AG04449 (cell line): ENCODE results near the gene PTPN1.

Experiments
- CTCF ChIA-PET: fragments of 350-600 bp; formaldehyde crosslinking; extraction: SDS; loops from one replicate; lab custom pipeline; 2021; ENCODE audit warnings: antibody characterized with exemption; lab: Yijun Ruan, JAX
- POLR2A ChIA-PET: fragments of 400-600, 350-600 bp; formaldehyde crosslinking; extraction: SDS; loops from one replicate; lab custom pipeline; 2020; ENCODE audit warnings: antibody characterized with exemption, inconsistent platforms; lab: Yijun Ruan, JAX
- DNase-seq: peaks from one replicate; pipeline ENCODE4 v3.0.0-alpha.2; 2010; ENCODE audit warnings: low read depth, low spot score
- H3K4me3 ChIP-seq: 2 replicates; pipeline ENCODE4 v1.5.1; 2011; ENCODE audit warnings: low read depth, mild to moderate bottlenecking, control low read depth, low read length
- TF ChIP-seq, protein P1 (sequence below): IDR thresholded peaks from one replicate; pipeline ENCODE4 v1.5.1; 2011; ENCODE audit warnings: mild to moderate bottlenecking, moderate library complexity, low read length, control low read depth, inconsistent platforms; ENCODE audit not compliant: insufficient read depth; ENCODE audit errors: missing control alignments

The PTPN1 gene

GRCh38 chr20:50518270-50518721 is 8.1 kb downstream of the PTPN1 start:
- CTCF ChIA-PET: interaction anchor here (0.9 to 3.0 kb wide), 4 partner anchors 8 to 232 kb away, joined by 3 to 13 read pairs (median 3); no protein-coding TSS in a partner anchor
- TF ChIP-seq, protein P1, sequence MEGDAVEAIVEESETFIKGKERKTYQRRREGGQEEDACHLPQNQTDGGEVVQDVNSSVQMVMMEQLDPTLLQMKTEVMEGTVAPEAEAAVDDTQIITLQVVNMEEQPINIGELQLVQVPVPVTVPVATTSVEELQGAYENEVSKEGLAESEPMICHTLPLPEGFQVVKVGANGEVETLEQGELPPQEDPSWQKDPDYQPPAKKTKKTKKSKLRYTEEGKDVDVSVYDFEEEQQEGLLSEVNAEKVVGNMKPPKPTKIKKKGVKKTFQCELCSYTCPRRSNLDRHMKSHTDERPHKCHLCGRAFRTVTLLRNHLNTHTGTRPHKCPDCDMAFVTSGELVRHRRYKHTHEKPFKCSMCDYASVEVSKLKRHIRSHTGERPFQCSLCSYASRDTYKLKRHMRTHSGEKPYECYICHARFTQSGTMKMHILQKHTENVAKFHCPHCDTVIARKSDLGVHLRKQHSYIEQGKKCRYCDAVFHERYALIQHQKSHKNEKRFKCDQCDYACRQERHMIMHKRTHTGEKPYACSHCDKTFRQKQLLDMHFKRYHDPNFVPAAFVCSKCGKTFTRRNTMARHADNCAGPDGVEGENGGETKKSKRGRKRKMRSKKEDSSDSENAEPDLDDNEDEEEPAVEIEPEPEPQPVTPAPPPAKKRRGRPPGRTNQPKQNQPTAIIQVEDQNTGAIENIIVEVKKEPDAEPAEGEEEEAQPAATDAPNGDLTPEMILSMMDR: no peak
- DNase-seq: no peak
- POLR2A ChIA-PET: interaction anchor here (0.6 to 0.7 kb wide), 2 partner anchors 10 to 1716 kb away, joined by 4 read pairs; no protein-coding TSS in a partner anchor
- peak overlapping the region; percentile 35 for H3K4me3 ChIP-seq

DNA sequence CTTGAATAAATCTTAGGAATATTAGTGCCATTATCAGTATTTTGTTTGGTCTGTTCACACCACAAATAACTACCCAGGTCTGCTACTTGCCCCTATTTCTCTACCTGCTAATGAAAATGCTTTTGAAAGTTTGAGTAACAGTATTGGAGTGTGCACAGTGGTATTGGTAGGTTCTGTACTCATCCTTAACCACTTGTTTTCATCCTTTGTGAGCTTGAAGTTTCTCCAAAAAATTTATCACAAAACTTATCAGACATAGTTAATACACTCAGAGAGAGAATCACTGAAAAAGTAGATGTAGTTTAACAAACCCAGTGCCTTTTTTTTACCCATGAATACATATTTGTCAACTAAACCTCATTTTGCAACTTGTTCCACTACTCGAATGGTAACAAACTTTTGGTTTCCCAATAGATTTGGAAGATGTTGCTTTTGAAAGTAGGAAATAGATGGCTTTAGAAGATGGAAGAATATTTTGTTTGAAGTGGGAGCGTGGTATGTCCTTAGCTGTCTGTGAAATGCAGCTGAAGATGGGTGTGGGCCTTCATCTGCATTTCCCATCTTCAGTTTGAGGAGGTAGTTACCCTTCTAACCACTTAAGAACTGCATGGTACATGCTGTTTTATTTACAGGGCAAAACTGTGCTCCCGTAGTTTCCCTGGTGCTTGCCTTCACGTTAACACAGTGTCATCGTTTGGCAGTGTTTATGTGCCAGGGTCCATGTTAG is 9.0 kb downstream of the PTPN1 start:
- TF ChIP-seq, protein P1: no peak
- no peak for DNase-seq
- POLR2A ChIA-PET: no interaction called here
- H3K4me3 ChIP-seq: no peak overlapping the region
- CTCF ChIA-PET: interaction anchor here (0.9 to 3.0 kb wide), 4 partner anchors 28 to 230 kb away, joined by 3 to 13 read pairs (median 3); no protein-coding TSS in a partner anchor

DNA sequence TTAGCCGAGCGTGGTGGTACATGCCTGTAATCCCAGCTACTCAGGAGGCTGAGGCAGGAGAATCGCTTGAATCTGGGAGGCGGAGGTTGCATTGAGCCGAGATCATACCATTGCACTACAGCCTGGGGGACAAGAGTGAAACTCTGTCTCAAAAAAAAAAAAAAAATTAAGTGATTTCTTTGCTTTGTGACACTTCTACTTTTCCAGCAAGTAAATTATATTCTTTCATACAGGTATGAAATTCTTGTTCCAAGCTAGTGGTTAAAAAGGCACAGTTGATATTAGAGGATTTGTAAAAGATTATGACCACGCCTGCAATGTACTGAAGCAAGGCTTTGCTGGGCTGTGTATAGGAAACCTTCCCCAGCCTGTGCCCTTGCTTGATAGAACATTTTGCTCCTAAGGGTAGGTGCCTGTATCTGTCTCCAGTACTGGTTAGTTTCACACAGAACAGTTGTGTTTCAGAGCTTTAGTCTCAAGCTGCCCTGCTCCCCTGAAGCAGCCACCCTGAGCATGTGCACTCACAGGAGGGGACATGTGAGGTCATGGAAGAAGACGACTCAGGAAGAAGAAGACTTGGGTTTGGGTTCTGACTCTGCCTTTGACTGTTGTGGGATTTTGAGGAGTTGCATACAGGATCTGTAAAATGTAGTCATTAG is 10.2 kb downstream of the PTPN1 start:
- H3K4me3 ChIP-seq: no peak overlapping the region
- TF ChIP-seq, protein P1: no peak
- no peak for DNase-seq
- ChIA-PET CTCF (interaction anchor here (0.6 to 3.0 kb wide), 6 partner anchors 26 to 408 kb away, joined by 3 to 13 read pairs (median 3); no protein-coding TSS in a partner anchor), POLR2A (interaction anchor here (1.5 kb wide), 1 partner anchor 10 kb away, joined by 5 read pairs; the partner anchor contains the start of gene PTPN1)

GRCh38 chr20:50521221-50522052 is 11.3 kb downstream of the PTPN1 start:
- DNase-seq: no peak
- H3K4me3 ChIP-seq: no peak overlapping the region
- CTCF ChIA-PET: interaction anchor here (0.8 kb wide), 1 partner anchor 336 kb away, joined by 3 read pairs; no protein-coding TSS in a partner anchor
- POLR2A ChIA-PET: interaction anchor here (1.5 kb wide), 1 partner anchor 11 kb away, joined by 5 read pairs; the partner anchor contains the start of gene PTPN1
- TF ChIP-seq, protein P1: no peak

DNA sequence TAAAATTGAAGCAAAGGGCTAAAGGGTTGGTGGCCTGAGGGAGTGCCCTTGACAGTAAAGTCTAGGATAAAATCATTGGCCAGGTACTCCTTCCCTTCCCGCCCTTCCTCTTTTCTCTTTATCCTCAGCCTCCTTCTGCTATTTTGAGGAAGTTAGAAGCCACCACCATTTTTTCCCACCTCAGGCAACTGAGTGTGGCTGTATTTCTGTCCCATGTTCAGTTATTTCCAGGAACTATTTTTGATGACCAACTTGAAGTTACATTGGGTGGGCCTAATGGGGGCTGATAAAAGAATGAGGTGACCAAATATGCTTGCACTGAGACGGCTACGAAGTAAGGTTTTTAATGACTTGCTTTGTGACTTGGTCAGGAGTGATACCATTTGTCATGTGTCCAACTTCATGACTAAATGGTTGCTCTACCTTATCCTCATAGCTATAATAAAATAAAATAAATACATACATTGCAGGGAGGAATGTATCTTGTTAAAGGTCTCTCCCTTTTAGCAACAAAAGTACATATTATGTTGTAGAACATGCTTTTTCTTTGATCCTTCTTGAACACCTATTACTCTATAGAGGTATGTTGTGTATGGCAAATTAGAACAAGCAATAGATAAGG is 12.0 kb downstream of the PTPN1 start:
- no peak for DNase-seq
- CTCF ChIA-PET: interaction anchor here (1.3 to 1.8 kb wide), 2 partner anchors 8 to 10 kb away, joined by 4 to 6 read pairs; no protein-coding TSS in a partner anchor
- H3K4me3 ChIP-seq: no peak overlapping the region
- POLR2A ChIA-PET: no interaction called here
- TF ChIP-seq, protein P1: no peak
